Hepatocyte (in vitro differentiated cells): ENCODE results near the gene SYT7.

Experiments used
- CTCF ChIP-seq: fragments of 200-600 bp; sonication (generic); IDR thresholded peaks from 2 replicates; pipeline ENCODE4 v1.5.1; 2016; ENCODE audit warnings: antibody characterized with exemption, mild to moderate bottlenecking; ENCODE audit not compliant: poor library complexity
- EZH2 ChIP-seq: fragments of 200-600 bp; sonication (generic); IDR thresholded peaks from 2 replicates; pipeline ENCODE4 v1.6.1; 2016; ENCODE audit warnings: antibody characterized with exemption, mild to moderate bottlenecking, borderline replicate concordance
- EZH2phosphoT487 ChIP-seq: fragments of 200-600 bp; sonication (generic); IDR thresholded peaks from one replicate; pipeline ENCODE4 v1.6.1; 2018; ENCODE audit warnings: antibody characterized with exemption, mild to moderate bottlenecking, low read depth, moderate library complexity; ENCODE audit not compliant: unreplicated experiment, severe bottlenecking

- TF ChIP-seq CTCF (peak; percentile 31), EZH2 (peak; percentile 48), EZH2phosphoT487 (no peak)
These were observed 25.6 kb downstream of the SYT7 start for GRCh38 chr11:61555051-61555969.
